ENCODE data around the gene TIFAB. TPM values are rescaled to one million over a fixed set of nuclear protein-coding genes. Genes with fewer than 3 reads are reported as not detected.

Gene TIFAB
- total RNA-seq, 1 experiment from 2014 or later: not detected

DNA sequence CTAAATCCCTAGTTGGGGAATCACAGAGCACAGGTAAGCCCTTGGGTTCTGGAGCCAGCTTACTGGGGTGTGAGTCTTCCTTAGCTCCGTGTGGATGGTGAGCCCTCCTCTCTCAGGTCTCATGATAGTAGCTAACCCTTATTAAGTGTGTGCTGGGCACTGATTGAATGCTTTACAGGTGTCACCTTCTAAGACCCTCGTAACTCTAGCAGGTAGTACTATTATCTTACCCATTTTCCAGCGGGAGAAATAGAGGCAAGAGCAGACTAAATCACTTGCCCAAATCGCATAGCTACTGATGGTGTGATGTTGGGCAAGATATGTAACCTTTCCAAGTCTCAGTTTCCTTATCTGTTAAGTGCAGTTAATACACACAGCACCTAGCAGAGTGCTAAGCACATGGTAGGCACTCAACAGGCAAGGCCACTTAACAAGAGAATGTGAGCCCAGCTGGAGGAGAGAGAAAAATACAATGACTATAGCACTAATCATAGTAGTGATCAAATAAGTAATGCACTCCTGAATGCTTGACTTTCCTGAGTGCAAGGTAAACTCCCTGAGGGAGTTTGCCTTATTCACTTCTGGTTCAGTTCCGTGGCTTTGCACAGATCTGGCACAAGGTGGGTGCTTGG, 4.7 kb downstream of the TIFAB start, which contains the start of gene DCANP1:
TSS of gene DCANP1 (minus strand) at position 51 of the 632 bp plus-strand sequence. CDS start 240 bp downstream, outside the sequence.
- no peak within 1 kb of the TSS for H3K27ac ChIP-seq (ENCODE audit: low read length)
- ChIA-PET POLR2A (no interaction called here), CTCF (interaction anchor here (0.6 kb wide), 1 partner anchor 164 kb away, joined by 4 read pairs; no protein-coding TSS in a partner anchor)
- no peaks in the 10 kb centered on the region for H3K4me1 ChIP-seq (ENCODE audit: control insufficient read depth, insufficient read depth, low read length)
- intact Hi-C loops (cut with micrococcal nuclease; ENCODE audit: unreplicated experiment): no loop called here
- TF ChIP-seq TCF7L2 (IDR thresholded peaks at IDR 0.05; ENCODE audit: low read depth, low read length): no peak
- no peak for TF ChIP-seq POLR2AphosphoS5 (IDR thresholded peaks at IDR 0.05; ENCODE audit: low read depth, low read length)
- TF ChIP-seq, protein P1, sequence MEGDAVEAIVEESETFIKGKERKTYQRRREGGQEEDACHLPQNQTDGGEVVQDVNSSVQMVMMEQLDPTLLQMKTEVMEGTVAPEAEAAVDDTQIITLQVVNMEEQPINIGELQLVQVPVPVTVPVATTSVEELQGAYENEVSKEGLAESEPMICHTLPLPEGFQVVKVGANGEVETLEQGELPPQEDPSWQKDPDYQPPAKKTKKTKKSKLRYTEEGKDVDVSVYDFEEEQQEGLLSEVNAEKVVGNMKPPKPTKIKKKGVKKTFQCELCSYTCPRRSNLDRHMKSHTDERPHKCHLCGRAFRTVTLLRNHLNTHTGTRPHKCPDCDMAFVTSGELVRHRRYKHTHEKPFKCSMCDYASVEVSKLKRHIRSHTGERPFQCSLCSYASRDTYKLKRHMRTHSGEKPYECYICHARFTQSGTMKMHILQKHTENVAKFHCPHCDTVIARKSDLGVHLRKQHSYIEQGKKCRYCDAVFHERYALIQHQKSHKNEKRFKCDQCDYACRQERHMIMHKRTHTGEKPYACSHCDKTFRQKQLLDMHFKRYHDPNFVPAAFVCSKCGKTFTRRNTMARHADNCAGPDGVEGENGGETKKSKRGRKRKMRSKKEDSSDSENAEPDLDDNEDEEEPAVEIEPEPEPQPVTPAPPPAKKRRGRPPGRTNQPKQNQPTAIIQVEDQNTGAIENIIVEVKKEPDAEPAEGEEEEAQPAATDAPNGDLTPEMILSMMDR (IDR thresholded peaks at IDR 0.05): no peak
- TF ChIP-seq REST (IDR thresholded peaks at IDR 0.05; ENCODE audit: insufficient read depth in 1 of 2, low read depth in 2 of 2, low read length in 1 of 2): no peak
- no peak for TF ChIP-seq SIN3A (IDR thresholded peaks at IDR 0.05; ENCODE audit: borderline replicate concordance, insufficient read depth, low read depth, low read length)
- H3K36me3 ChIP-seq (ENCODE audit: control insufficient read depth, insufficient read depth, low read length): no peaks in the 10 kb centered on the region
- in situ Hi-C loops (cut with HindIII; ENCODE audit: low pct_unique_long_range_greater_than_20kb, low sequenced_read_pairs): no loop called here
- H3K27me3 ChIP-seq (ENCODE audit: control insufficient read depth, insufficient read depth, low read length): peaks cover 2% of the 10 kb centered on the region; the same call in 1 of the 2 replicates
- BruUV-seq (replicated peaks): no TSS peak
- no peak for DNase-seq (ENCODE audit: low read depth, low spot score)
- H3K9me3 ChIP-seq (ENCODE audit: control insufficient read depth, insufficient read depth, low read depth, low read length): no peaks in the 10 kb centered on the region
- H3K4me3 ChIP-seq (ENCODE audit: low read depth in 2 of 2, low read length in 2 of 2): no peak within 1 kb of the TSS
- ATAC-seq: no peak

- in situ Hi-C loops (cut with HindIII; ENCODE audit: low pct_unique_long_range_greater_than_20kb, low sequenced_read_pairs) (no loop called here), intact Hi-C loops (cut with micrococcal nuclease; ENCODE audit: unreplicated experiment) (no loop called here)
- Histone ChIP-seq H3K36me3 (ENCODE audit: control insufficient read depth, insufficient read depth, low read length) (no peaks in the 10 kb centered on the region), H3K9me3 (ENCODE audit: control insufficient read depth, insufficient read depth, low read depth, low read length) (no peaks in the 10 kb centered on the region), H3K4me3 (ENCODE audit: low read depth in 2 of 2, low read length in 2 of 2) (no peak overlapping the region), H3K27ac (ENCODE audit: low read length) (no peak overlapping the region), H3K4me1 (ENCODE audit: control insufficient read depth, insufficient read depth, low read length) (no peaks in the 10 kb centered on the region), H3K27me3 (ENCODE audit: control insufficient read depth, insufficient read depth, low read length) (peaks cover 2% of the 10 kb centered on the region; the same call in 1 of the 2 replicates)
- BruUV-seq (replicated peaks): no TSS peak
- POLR2A ChIA-PET: interaction anchor here (0.5 kb wide), 1 partner anchor 11 kb away, joined by 3 read pairs; no protein-coding TSS in a partner anchor
- no peak for DNase-seq (ENCODE audit: low read depth, low spot score)
- TF ChIP-seq SIN3A (IDR thresholded peaks at IDR 0.05; ENCODE audit: borderline replicate concordance, insufficient read depth, low read depth, low read length) (no peak), REST (IDR thresholded peaks at IDR 0.05; ENCODE audit: insufficient read depth in 1 of 2, low read depth in 2 of 2, low read length in 1 of 2) (no peak), TCF7L2 (IDR thresholded peaks at IDR 0.05; ENCODE audit: low read depth, low read length) (no peak), POLR2AphosphoS5 (IDR thresholded peaks at IDR 0.05; ENCODE audit: low read depth, low read length) (no peak)
- TF ChIP-seq, protein P1 (IDR thresholded peaks at IDR 0.05): no peak
- CTCF ChIA-PET: interaction anchor here (1.3 kb wide), 1 partner anchor 11 kb away, joined by 7 read pairs; no protein-coding TSS in a partner anchor
- ATAC-seq: no peak
Observed at GRCh38 chr5:135446615-135447014, 5.5 kb downstream of the TIFAB start.
